Activated naive CD4-positive, alpha-beta T cell treated with anti-CD3 and anti-CD28 coated beads for 36 hours (primary cell): ENCODE measurements around the gene POLR2L. TPM values are rescaled to one million over a fixed set of nuclear protein-coding genes. Genes with fewer than 3 reads are reported as not detected.

Source experiments
- CTCF ChIA-PET: fragments of 350-600 bp; sonication (Branson Sonifier 250); formaldehyde crosslinking; loops from one replicate; lab custom pipeline; 2021; ENCODE audit warnings: antibody characterized with exemption; lab: Charles Lee
- DNase-seq: peaks from one replicate; pipeline ENCODE4 v3.0.0-alpha.2; 2020
- H3K27ac Mint-ChIP-seq: one replicate; pipeline ENCODE4 v1.8.0; 2021; ENCODE audit warnings: mild to moderate bottlenecking, mixed read lengths
- H3K27me3 Mint-ChIP-seq: one replicate; pipeline ENCODE4 v1.8.0; 2021; ENCODE audit warnings: low read depth, mixed read lengths
- H3K36me3 Mint-ChIP-seq: one replicate; pipeline ENCODE4 v1.8.0; 2021; ENCODE audit warnings: low read depth, mixed read lengths
- H3K4me1 Mint-ChIP-seq: one replicate; pipeline ENCODE4 v1.8.0; 2021; ENCODE audit warnings: low read depth, mixed read lengths
- H3K4me3 Mint-ChIP-seq: one replicate; pipeline ENCODE4 v1.8.0; 2021; ENCODE audit warnings: mild to moderate bottlenecking, moderate library complexity, mixed read lengths
- H3K9me3 Mint-ChIP-seq: one replicate; pipeline ENCODE4 v1.8.0; 2021; ENCODE audit warnings: mixed read lengths
- intact Hi-C: fragments of 100-400 bp; cut with micrococcal nuclease; formaldehyde crosslinking; loops from one replicate; pipeline ENCODE4 v1.15.1; 2023
- total RNA-seq, 2 experiments: library from RNA; stranded (reverse); gene quantifications; one replicate each; pipeline ENCODE4 v1.2.3, GENCODE V29; 2021

Gene POLR2L
- total RNA-seq, 2 experiments from 2014 or later: 68.1 to 68.2 TPM

DNA sequence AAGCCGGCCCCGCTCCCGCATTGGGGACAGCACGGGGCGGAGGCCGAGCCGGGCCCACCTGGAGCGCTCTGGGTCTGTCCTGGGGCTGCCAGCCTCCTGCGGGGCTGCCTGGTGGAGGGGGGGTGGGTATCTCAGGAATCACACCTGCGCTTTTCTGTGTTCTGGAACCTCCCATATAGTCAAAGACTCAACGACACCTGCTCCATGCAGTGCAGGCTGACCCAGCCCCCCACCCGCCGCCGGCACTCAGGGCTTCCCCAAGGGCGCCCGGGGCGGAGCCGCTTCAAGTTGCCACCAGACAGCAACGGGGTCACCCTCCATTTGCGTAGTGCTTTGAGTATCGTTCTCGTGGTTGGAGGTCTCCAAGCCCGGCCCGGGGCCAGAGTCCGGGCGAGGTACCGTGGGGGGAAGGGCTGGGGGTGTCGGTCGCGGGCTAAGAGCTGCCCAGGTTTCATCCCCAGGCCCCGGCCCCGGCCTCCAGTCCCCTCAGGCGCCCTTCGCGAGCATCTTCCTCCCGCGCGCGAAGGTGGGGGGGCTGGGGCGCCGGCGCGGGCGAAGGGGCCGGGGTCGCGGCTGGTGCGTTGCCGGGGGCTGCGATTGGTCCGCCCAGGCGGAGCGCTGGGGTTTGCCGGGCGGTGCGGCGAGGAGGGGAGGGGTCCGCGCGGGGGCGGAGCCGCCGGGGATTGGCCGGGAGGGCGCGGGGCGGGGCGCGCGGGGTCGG lies 6.9 kb upstream of the POLR2L start:
- H3K4me3 Mint-ChIP-seq: peak overlapping the region; percentile 60
- DNase-seq: peak; percentile 30
- H3K4me1 Mint-ChIP-seq: peaks cover 5% of the 10 kb centered on the region
- intact Hi-C loops: no loop called here
- H3K9me3 Mint-ChIP-seq: no peaks in the 10 kb centered on the region
- peaks cover 5% of the 10 kb centered on the region for H3K27me3 Mint-ChIP-seq
- H3K27ac Mint-ChIP-seq: no peak overlapping the region
- no peaks in the 10 kb centered on the region for H3K36me3 Mint-ChIP-seq
- CTCF ChIA-PET: interaction anchor here (0.8 to 1.9 kb wide), 5 partner anchors 14 to 204 kb away, joined by 3 to 10 read pairs (median 5); no protein-coding TSS in a partner anchor

DNA sequence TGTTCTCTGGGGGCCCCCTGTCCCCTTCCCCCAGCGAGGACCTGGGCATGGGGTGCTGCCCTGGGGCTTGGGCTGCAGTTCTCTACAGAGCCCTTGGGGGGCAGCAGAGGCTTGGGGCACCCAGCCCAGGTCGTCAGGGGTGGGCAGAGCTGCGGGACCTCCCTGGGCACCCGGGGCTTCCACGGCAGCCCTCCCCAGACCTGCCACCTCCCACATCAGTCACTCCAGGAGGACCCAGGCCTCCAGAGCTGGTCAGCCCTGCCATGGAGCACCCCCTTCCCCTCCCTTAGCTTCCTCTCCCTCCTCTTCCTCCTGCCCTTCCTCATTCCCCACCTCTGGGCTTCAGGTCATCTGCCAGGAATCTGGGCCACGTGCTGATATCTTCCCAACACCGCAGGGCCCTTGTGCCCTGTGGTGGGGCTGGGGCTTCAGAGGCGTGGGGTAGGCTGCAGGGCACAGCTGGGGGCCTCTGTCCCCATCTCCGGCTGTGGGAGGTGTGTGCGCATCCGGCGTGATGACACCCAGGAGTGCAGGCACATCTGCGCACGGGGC lies 6.1 kb upstream of the POLR2L start:
- Mint-ChIP-seq H3K4me1 (peaks cover 12% of the 10 kb centered on the region), H3K4me3 (no peak overlapping the region), H3K27me3 (peaks cover 5% of the 10 kb centered on the region), H3K27ac (no peak overlapping the region), H3K9me3 (no peaks in the 10 kb centered on the region), H3K36me3 (no peaks in the 10 kb centered on the region)
- DNase-seq: peak; percentile 68
- intact Hi-C loops: loop anchor here (1.0 kb wide), 1 partner anchor 203 kb away; no protein-coding TSS in a partner anchor
- CTCF ChIA-PET: interaction anchor here (0.7 to 1.9 kb wide), 9 partner anchors 8 to 205 kb away, joined by 3 to 10 read pairs (median 3); no protein-coding TSS in a partner anchor

DNA sequence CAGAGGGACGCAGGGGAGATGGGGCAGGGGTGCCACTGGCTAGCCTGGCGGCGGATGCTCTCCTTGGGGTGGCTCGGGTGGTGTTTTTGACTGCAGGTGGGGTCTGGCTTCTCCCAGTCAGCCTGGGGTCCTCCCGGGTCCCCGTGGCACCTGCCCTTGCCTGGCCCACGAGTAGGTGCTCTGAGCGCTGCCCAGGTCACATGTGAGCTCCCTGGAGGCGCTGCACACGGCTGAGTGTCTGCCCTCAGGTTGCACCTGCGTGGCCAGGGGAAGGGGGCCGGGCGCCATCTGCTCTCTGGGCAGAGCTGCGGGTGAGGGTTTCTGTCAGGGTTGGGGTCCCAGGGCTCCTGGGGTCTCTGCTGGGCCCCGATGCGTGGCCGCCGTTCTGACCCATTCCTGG lies 5.5 kb upstream of the POLR2L start:
- no peaks in the 10 kb centered on the region for H3K9me3 Mint-ChIP-seq
- no peak overlapping the region for H3K4me3 Mint-ChIP-seq
- CTCF ChIA-PET: interaction anchor here (0.6 to 1.9 kb wide), 8 partner anchors 9 to 203 kb away, joined by 3 to 10 read pairs (median 4); partner anchors contain the start of gene CHID1
- intact Hi-C loops: loop anchor here (1.0 kb wide), 1 partner anchor 203 kb away; no protein-coding TSS in a partner anchor
- no peak for DNase-seq
- peaks cover 5% of the 10 kb centered on the region for H3K27me3 Mint-ChIP-seq
- H3K27ac Mint-ChIP-seq: no peak overlapping the region
- peaks cover 14% of the 10 kb centered on the region for H3K4me1 Mint-ChIP-seq
- no peaks in the 10 kb centered on the region for H3K36me3 Mint-ChIP-seq

DNA sequence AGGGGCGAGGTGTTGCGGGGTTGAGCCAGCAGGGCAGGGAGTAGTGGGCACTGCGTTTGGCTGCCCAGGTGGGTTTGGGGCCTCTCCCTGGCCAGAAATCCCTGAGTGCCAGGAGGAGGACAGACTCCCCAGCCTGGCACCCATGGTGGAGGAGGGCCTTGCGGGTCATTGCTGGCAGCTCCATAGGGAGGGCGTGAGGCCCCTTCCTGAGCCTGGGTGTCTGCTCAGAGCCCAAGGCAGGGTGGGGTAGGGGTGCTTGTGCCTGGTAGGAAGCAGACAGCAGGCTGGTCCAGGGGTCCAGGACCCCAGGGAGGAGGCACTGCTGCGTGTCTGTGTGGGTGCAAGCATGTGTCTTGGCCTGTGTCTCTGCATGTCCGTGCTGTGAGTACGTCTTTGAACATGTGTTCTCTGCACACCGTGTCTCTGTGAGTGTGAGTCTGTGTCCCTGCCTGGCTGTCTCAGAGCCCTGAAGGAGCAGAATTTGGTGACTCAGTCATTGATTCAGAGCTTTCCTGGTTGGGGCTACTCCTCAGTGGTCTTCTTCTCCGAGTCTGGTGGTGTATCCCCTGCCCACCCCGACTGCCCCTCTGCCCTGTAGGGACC lies 4.3 kb upstream of the POLR2L start:
- CTCF ChIA-PET: interaction anchor here (0.9 kb wide), 1 partner anchor 205 kb away, joined by 3 read pairs; no protein-coding TSS in a partner anchor
- no peak for DNase-seq
- Mint-ChIP-seq H3K27ac (no peak overlapping the region), H3K4me1 (peaks cover 14% of the 10 kb centered on the region), H3K4me3 (no peak overlapping the region), H3K36me3 (no peaks in the 10 kb centered on the region), H3K9me3 (no peaks in the 10 kb centered on the region), H3K27me3 (peaks cover 5% of the 10 kb centered on the region)
- intact Hi-C loops: no loop called here

DNA sequence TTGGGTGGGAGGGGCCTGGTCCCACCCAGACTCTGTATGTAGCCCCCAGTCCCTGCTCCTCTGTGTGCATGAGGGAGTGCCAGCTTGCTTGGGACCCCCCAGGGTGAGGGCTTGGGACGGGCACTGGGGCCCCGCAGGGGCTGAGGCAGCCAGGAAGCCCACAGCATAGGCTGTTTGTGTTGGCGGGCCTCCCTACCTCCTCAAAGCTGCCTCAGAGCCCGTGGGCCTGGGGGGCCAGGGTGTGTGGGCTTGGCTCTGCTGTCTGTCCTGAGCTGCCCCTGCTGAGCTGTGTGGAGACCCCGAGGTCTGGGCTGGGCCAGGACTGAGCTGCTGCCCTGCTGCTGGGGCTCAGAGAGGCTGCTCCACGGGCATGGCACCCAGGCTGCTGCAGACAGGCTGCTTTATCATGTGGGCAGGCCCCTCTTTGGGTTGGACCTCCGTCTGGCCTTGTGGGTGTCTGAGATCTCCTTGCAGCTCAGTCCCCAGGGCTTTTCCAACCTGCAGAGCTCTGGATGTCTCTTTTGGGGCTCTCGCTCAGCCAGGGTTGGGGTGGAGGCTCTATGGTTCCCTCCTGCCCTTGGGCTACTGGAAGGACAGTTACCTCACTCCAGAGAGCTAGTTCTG lies 3.7 kb upstream of the POLR2L start:
- H3K36me3 Mint-ChIP-seq: no peaks in the 10 kb centered on the region
- DNase-seq: no peak
- intact Hi-C loops: no loop called here
- H3K4me3 Mint-ChIP-seq: no peak overlapping the region
- CTCF ChIA-PET: interaction anchor here (0.9 kb wide), 1 partner anchor 206 kb away, joined by 3 read pairs; no protein-coding TSS in a partner anchor
- H3K27me3 Mint-ChIP-seq: peaks cover 5% of the 10 kb centered on the region
- H3K4me1 Mint-ChIP-seq: peaks cover 19% of the 10 kb centered on the region
- no peaks in the 10 kb centered on the region for H3K9me3 Mint-ChIP-seq
- no peak overlapping the region for H3K27ac Mint-ChIP-seq

DNA sequence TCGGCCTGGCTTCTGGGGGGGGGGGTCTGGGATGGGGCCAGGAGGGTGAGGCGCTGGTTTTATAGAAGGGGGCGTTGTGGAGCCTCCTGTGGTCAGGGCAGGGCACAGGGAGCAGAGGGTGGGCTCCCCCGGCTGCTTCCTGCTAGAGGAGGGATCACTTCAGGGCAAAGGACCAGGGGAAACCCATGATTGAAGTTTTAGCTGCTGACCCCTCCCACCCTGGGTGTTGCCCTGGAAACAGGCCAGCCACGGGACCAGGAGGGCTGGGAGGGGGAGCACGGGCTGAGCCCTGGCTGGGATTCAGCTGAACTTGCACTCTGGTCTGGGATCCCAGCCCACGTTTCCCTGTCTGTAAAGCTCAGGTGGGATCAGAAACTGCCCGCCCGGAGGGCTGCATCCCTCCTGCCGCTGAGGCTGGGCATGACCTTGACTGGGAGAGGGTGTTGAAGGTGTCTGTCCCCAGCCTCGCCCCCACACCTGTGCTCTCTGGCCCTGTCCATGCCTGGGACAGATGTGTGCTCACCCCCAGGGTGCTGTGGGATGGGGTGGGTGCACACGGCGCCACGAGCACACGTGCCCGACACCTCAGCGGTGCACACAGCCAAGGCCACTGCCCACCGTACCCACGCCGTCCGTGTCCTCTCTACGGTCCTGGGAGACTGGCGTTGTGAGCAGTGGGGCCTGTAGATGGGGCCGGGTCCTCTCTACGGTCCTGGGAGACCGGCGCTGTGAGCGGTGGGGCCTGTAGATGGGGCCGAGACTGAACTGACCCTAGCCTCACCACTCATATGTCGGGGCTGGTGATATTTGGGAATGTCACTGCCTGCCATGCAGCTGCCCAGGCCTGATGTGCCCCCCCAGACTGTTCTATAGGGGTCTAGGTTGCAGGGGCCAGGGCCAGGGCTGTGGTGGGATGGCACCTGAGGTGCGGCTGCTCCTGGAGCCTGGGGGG lies 2.6 kb upstream of the POLR2L start:
- H3K4me3 Mint-ChIP-seq: no peak overlapping the region
- H3K36me3 Mint-ChIP-seq: no peaks in the 10 kb centered on the region
- peak; percentile 64 for DNase-seq
- no peaks in the 10 kb centered on the region for H3K9me3 Mint-ChIP-seq
- H3K27ac Mint-ChIP-seq: no peak overlapping the region
- CTCF ChIA-PET: no interaction called here
- intact Hi-C loops: loop anchor here (5.0 kb wide), 1 partner anchor 82 kb away; the partner anchor contains the start of gene AP2A2
- peaks cover 5% of the 10 kb centered on the region for H3K27me3 Mint-ChIP-seq
- peaks cover 28% of the 10 kb centered on the region for H3K4me1 Mint-ChIP-seq

DNA sequence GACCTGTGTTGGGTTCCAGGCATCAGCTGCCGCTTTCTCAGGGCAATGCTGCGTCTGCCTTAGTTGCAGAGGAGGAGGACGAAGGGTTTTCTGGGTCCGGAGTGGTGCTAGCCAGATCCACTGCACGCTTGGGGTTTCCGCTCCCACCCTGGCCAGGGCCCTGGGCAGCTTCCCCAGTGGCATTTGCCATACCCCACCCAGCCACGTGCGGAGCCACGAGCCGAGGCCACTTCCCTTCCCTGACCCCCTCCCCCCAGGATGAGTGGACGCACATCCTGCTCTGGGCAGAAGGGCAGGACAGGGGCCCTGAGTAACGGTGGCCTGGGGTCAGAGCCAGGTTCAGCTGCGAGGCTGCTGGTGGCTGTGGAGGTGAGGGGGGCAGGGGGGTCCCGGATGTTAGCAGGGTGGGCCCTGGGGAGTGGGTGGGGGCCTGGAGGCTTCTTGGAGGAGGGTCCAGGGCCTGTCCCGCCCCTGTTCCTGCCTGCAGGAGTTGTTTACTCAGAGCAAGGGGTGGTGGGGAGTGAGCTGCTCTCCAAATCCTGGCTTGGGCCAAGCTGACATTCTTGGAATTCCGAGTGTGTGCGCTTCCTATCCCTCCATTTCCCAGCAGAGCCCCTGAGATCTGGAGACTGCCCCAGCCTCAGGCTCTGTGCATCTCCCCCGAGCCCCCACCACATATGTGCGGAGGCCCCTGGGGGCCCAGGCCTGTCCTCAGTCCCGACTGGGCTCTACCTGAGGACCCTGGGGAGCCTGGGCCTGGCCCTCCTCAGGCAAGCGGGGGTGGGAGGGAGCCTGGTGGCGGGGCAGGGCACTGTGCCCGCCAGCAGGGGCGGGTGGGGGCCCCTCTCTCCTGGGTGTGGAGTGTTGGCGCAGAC lies 1.7 kb upstream of the POLR2L start:
- H3K36me3 Mint-ChIP-seq: peaks cover 2% of the 10 kb centered on the region
- no peak overlapping the region for H3K27ac Mint-ChIP-seq
- CTCF ChIA-PET: no interaction called here
- peaks cover 5% of the 10 kb centered on the region for H3K27me3 Mint-ChIP-seq
- H3K9me3 Mint-ChIP-seq: no peaks in the 10 kb centered on the region
- H3K4me1 Mint-ChIP-seq: peaks cover 32% of the 10 kb centered on the region
- no peak for DNase-seq
- H3K4me3 Mint-ChIP-seq: peak overlapping the region; percentile 66
- intact Hi-C loops: loop anchor here (2.0 to 5.0 kb wide), 3 partner anchors 67 to 83 kb away; partner anchors contain the start of genes AP2A2, CHID1 and GATD1

DNA sequence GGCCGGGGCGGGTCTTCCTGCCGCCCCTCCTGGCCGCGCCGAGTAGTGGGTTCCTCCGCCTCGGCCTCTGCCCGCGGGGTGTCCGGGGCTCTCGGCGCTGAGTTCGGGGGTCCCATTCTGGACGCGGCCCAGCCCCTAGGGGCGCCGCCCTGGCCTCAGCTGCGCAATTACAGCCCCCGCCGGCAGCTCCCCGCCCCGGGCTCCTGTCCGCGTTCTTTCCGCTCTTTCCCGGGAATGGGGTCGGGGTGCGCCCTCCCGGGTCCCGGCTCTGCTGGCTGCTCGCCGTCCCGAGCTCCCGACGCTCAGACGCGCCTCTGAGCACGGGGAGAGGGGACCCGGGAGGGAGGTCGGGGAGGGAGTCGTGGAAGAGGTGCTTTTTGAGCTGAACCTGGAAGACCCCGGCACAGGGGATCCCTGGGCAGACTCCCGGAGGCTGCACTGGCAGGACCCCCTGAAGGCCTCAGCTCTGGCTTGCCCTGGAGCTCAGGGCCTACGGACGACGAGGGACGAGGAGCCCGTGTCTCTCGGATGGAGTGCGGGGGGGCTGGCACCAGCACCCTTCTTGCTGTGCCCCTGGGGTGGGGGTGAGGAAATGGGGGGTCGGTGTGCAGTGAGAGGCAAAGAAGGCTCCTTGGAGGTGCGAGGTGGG lies 881 bp upstream of the POLR2L start:
- Mint-ChIP-seq H3K27ac (no peak overlapping the region), H3K9me3 (no peaks in the 10 kb centered on the region), H3K4me3 (peak overlapping the region; percentile 66), H3K36me3 (peaks cover 2% of the 10 kb centered on the region), H3K27me3 (no peaks in the 10 kb centered on the region), H3K4me1 (peaks cover 27% of the 10 kb centered on the region)
- CTCF ChIA-PET: no interaction called here
- intact Hi-C loops: loop anchor here (2.0 to 5.0 kb wide), 3 partner anchors 66 to 84 kb away; partner anchors contain the start of genes AP2A2, CHID1 and GATD1
- no peak for DNase-seq

DNA sequence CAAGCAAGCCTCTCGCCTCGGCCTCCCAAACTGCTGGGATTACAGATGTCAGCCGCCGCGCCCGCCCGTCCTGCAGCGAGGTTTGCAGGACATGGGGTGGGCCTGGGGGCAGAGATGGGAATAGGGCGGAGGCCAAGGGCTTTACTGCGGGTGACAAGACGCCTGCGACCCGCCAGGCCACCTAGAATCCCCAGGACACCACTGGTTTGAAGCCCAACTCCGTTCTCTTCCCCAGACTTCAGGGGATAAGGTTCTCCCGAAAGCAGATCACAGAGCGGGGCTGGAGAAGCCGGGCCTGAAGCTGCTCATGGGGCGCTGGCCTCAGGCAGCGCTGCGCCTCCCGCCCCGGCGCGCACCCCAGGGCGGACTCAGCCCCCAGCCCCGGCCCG lies 354 bp downstream of the POLR2L start:
- peaks cover 2% of the 10 kb centered on the region for H3K36me3 Mint-ChIP-seq
- DNase-seq: no peak
- H3K4me3 Mint-ChIP-seq: peak overlapping the region; percentile 84
- CTCF ChIA-PET: no interaction called here
- H3K4me1 Mint-ChIP-seq: peaks cover 27% of the 10 kb centered on the region
- H3K27me3 Mint-ChIP-seq: no peaks in the 10 kb centered on the region
- no peaks in the 10 kb centered on the region for H3K9me3 Mint-ChIP-seq
- intact Hi-C loops: loop anchor here (1.0 to 5.0 kb wide), 5 partner anchors 22 to 85 kb away; partner anchors contain the start of genes AP2A2, CHID1, GATD1 and RPLP2
- peak overlapping the region; percentile 75 for H3K27ac Mint-ChIP-seq

DNA sequence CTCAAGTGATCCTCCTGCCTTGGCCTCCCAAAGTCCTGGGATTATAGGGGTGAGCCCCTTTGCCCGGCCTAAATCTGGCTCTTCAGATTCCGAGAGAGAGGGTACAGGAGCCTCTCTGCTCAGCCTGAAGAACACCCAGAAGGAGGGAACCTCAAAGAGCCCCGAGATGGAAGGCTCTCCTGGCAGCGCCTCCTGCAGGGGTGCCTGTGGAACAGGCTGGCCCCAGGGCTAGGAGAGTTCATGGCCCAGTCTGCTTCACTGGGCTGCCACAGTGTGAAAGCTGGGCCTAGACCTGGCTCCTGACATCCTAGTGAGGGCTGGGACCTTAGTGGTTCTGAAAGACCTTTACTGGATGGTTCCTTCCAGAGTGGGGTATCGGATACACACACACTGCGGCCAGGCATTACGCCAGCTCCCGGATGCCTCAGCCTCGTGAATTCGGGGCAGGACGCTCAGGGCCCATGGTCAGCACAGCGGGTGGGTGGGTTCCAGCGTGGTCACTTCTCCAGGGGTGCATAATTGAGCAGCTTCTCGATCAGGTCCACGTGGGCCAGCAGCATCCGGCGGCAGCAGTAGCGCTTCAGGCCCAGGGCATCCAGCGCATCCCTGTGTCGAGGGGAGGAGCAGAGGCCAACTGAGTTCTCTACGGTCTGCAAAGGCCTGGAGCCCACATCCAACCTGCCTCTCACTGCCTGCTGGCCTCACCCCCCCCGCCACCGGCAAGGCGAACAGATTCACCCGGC lies 2.3 kb downstream of the POLR2L start:
- Mint-ChIP-seq H3K36me3 (peaks cover 2% of the 10 kb centered on the region), H3K27ac (no peak overlapping the region), H3K4me1 (peaks cover 27% of the 10 kb centered on the region), H3K9me3 (no peaks in the 10 kb centered on the region), H3K4me3 (peak overlapping the region; percentile 84), H3K27me3 (no peaks in the 10 kb centered on the region)
- intact Hi-C loops: loop anchor here (5.0 kb wide), 1 partner anchor 87 kb away; the partner anchor contains the start of gene AP2A2
- CTCF ChIA-PET: no interaction called here
- no peak for DNase-seq
